Gastroesophageal sphincter (tissue), 4 donors: ENCODE data around the gene NDUFB4. TPM values are rescaled to one million over a fixed set of nuclear protein-coding genes. Genes with fewer than 3 reads are reported as not detected.

Experiments
- ATAC-seq: fragments of 150-250 bp; one replicate; pipeline ENCODE4 v1.9.1; 2016; ENCODE audit warnings: mild to moderate bottlenecking, moderate library complexity
- H3K27ac ChIP-seq, 4 donors: fragments of 200-600 bp; sonication (generic) in 3 of 4; 1 replicate in 3 of 4; 2 replicates in 1 of 4; pipeline ENCODE4 v1.5.1; 2016 to 2019
- H3K27me3 ChIP-seq: fragments of 200-600 bp; sonication (generic); one replicate; pipeline ENCODE4 v1.5.1; 2019
- H3K36me3 ChIP-seq, 2 donors: fragments of 200-600 bp; sonication (generic); one replicate each; pipeline ENCODE4 v1.5.1; 2019; ENCODE audit warnings: control low read depth in 1 of 2
- H3K4me1 ChIP-seq, 3 donors: fragments of 200-600 bp; sonication (generic); 1 replicate in 2 of 3; 2 replicates in 1 of 3; pipeline ENCODE4 v1.5.1; 2016 to 2019; ENCODE audit warnings: control low read depth in 2 of 3
- H3K4me3 ChIP-seq, 2 donors: fragments of 200-600 bp; sonication (generic); one replicate each; pipeline ENCODE4 v1.5.1; 2019; ENCODE audit warnings: mild to moderate bottlenecking in 1 of 2, moderate library complexity in 1 of 2
- H3K9me3 ChIP-seq, 3 donors: fragments of 200-600 bp; sonication (generic); one replicate each; pipeline ENCODE4 v1.5.1; 2017 to 2019; ENCODE audit warnings: control low read depth in 2 of 3
- CTCF ChIP-seq, 4 experiments: fragments of 200-600 bp in 2 of 4; fragments of 450-650 bp in 2 of 4; sonication (generic) in 1 of 4; IDR thresholded peaks; one replicate each; pipeline ENCODE4 v1.5.1; 2017 to 2019; ENCODE audit warnings: antibody characterized with exemption in 4 of 4, mild to moderate bottlenecking in 2 of 4, moderate library complexity in 2 of 4
- EP300 ChIP-seq: sonication (generic); formaldehyde crosslinking; IDR thresholded peaks from one replicate; pipeline ENCODE4 v1.6.1; 2017; ENCODE audit warnings: antibody characterized with exemption, mild to moderate bottlenecking
- POLR2A ChIP-seq, 2 donors: fragments of 450-650 bp; IDR thresholded peaks; one replicate each; pipeline ENCODE4 v1.6.1; 2017; ENCODE audit warnings: antibody characterized with exemption in 2 of 2, mild to moderate bottlenecking in 2 of 2, moderate library complexity in 1 of 2
- POLR2AphosphoS5 ChIP-seq: sonication (generic); formaldehyde crosslinking; IDR thresholded peaks from one replicate; pipeline ENCODE4 v1.6.1; 2017; ENCODE audit warnings: antibody characterized with exemption
- whole genome bisulfite sequencing, 2 donors: methylation state at CpG; one replicate each; pipeline ENCODE4 v1.1.5; 2018; ENCODE audit warnings: low coverage in 1 of 2; 5-methylcytosine and 5-hydroxymethylcytosine counted together
- total RNA-seq, 4 donors: library from RNA; depleted of rRNA; stranded (reverse); fragments of >200 nt; gene quantifications; one replicate each; pipeline ENCODE4 v1.1.0, GENCODE V29; 2016

Gene NDUFB4
- total RNA-seq, 4 donors from 2014 or later, result 123 to 230 (median 151) TPM

- no peaks in the 10 kb centered on the region for H3K36me3 ChIP-seq
- H3K27ac ChIP-seq, result no peak overlapping the region
- peaks cover 0 to 21% (median 0%) of the 10 kb centered on the region in 3 donors for H3K4me1 ChIP-seq
- 69 to 75% methylated on average over 1 to 2 of the region's 2 CpGs for WGBS, 2 donors
- no peaks in the 10 kb centered on the region for H3K9me3 ChIP-seq
- TF ChIP-seq EP300 (no peak), POLR2A (IDR thresholded peaks at IDR 0.05) (no peak), CTCF (IDR thresholded peaks at IDR 0.05) (no peak), POLR2AphosphoS5 (no peak)
- no peaks in the 10 kb centered on the region for H3K27me3 ChIP-seq
- no peak overlapping the region for H3K4me3 ChIP-seq
- ATAC-seq, result no peak
These were observed 24.1 kb upstream of the NDUFB4 start for GRCh38 chr3:120572027-120572426.

GRCh38 chr3:120587332-120587975 lies 8.7 kb upstream of the NDUFB4 start:
- Histone ChIP-seq H3K9me3 (no peaks in the 10 kb centered on the region), H3K36me3 (no peaks in the 10 kb centered on the region), H3K4me3 (no peak overlapping the region), H3K27me3 (no peaks in the 10 kb centered on the region), H3K27ac (no peak overlapping the region), H3K4me1 (no peaks in the 10 kb centered on the region)
- ATAC-seq, result no peak
- TF ChIP-seq POLR2A (IDR thresholded peaks at IDR 0.05), result no peak
- no peak for TF ChIP-seq EP300
- TF ChIP-seq POLR2AphosphoS5, result no peak
- no peak for TF ChIP-seq CTCF (IDR thresholded peaks at IDR 0.05)
- 72 to 83% methylated on average over 3 of the region's 3 CpGs for WGBS, 2 donors

- Histone ChIP-seq H3K27ac (peak overlapping the region in 3 of 4 donors; percentile 86 to 93 (median 91)), H3K36me3 (peaks cover 0 to 18% of the 10 kb centered on the region in 2 donors), H3K4me3 (peak overlapping the region; percentile 46 to 64), H3K27me3 (no peaks in the 10 kb centered on the region), H3K9me3 (no peaks in the 10 kb centered on the region), H3K4me1 (peaks cover 2 to 48% (median 19%) of the 10 kb centered on the region in 3 donors)
- ATAC-seq, result no peak
- 3 to 6% methylated on average over 2 to 4 of the region's 4 CpGs for WGBS, 2 donors
- TF ChIP-seq POLR2AphosphoS5, result no peak
- TF ChIP-seq CTCF (IDR thresholded peaks at IDR 0.05), result no peak
- TF ChIP-seq EP300, result no peak
- TF ChIP-seq POLR2A (IDR thresholded peaks at IDR 0.05), result no peak
These were observed 384 bp upstream of the NDUFB4 start for GRCh38 chr3:120595788-120596115.

- ATAC-seq, result no peak
- Histone ChIP-seq H3K4me3 (peak overlapping the region; percentile 46 to 64), H3K4me1 (peaks cover 2 to 54% (median 19%) of the 10 kb centered on the region in 3 donors), H3K36me3 (peaks cover 0 to 29% of the 10 kb centered on the region in 2 donors), H3K27me3 (no peaks in the 10 kb centered on the region), H3K9me3 (no peaks in the 10 kb centered on the region), H3K27ac (peak overlapping the region; percentile 22 to 93 (median 88))
- WGBS, 2 donors, result 17 to 41% methylated on average over 3 of the region's 3 CpGs
- TF ChIP-seq POLR2AphosphoS5, result no peak
- TF ChIP-seq POLR2A (IDR thresholded peaks at IDR 0.05), result no peak
- no peak for TF ChIP-seq CTCF (IDR thresholded peaks at IDR 0.05)
- TF ChIP-seq EP300, result no peak
These were observed 702 bp downstream of the NDUFB4 start for GRCh38 chr3:120596853-120597223.

GRCh38 chr3:120597445-120598049 lies 1.4 kb downstream of the NDUFB4 start:
- Histone ChIP-seq H3K4me1 (peaks cover 2 to 54% (median 19%) of the 10 kb centered on the region in 3 donors), H3K27me3 (no peaks in the 10 kb centered on the region), H3K9me3 (no peaks in the 10 kb centered on the region), H3K36me3 (peaks cover 0 to 36% of the 10 kb centered on the region in 2 donors), H3K27ac (peak overlapping the region in 2 of 4 donors; percentile 3 to 86), H3K4me3 (peak overlapping the region; percentile 46 to 64)
- TF ChIP-seq POLR2A (IDR thresholded peaks at IDR 0.05) (no peak), CTCF (IDR thresholded peaks at IDR 0.05) (no peak), POLR2AphosphoS5 (no peak), EP300 (no peak)
- ATAC-seq, result no peak
- 0 to 20% methylated on average over 1 of the region's 1 CpG for WGBS, 2 donors
